Activated T-cell treated with anti-CD3 and anti-CD28 coated beads for 4 hours (primary cell): Measurements from ENCODE around the gene SPATS2.
"Not testable (repeated sequence)": the region's sequence is repeated elsewhere in the genome, so short reads cannot be mapped to it uniquely, and the experiment has no call there.

Source experiments
- DNase-seq: peaks from one replicate; pipeline ENCODE4 v3.0.0-alpha.2; 2020

The SPATS2 gene

GRCh38 chr12:49478949-49479664 is 111.8 kb downstream of the SPATS2 start:
- DNase-seq, result no peak

GRCh38 chr12:49482095-49483051 is 115.1 kb downstream of the SPATS2 start:
- no peak for DNase-seq

- DNase-seq, result no peak
Measured at GRCh38 chr12:49483619-49484018, 116.4 kb downstream of the SPATS2 start.

GRCh38 chr12:49487605-49488004 is 120.3 kb downstream of the SPATS2 start:
- no peak for DNase-seq

GRCh38 chr12:49489154-49489553 is 121.9 kb downstream of the SPATS2 start:
- no peak for DNase-seq

- DNase-seq, result no peak
Measured at GRCh38 chr12:49489720-49490119, 122.5 kb downstream of the SPATS2 start.

- DNase-seq, result no peak
Measured at GRCh38 chr12:49491823-49492222, 124.6 kb downstream of the SPATS2 start.

- no peak for DNase-seq
Measured at GRCh38 chr12:49493900-49494299, 126.6 kb downstream of the SPATS2 start.

GRCh38 chr12:49496417-49497360 is 129.4 kb downstream of the SPATS2 start:
- no peak for DNase-seq

GRCh38 chr12:49501895-49502294 is 134.6 kb downstream of the SPATS2 start:
- no peak for DNase-seq

GRCh38 chr12:49502590-49502989 is 135.3 kb downstream of the SPATS2 start:
- no peak for DNase-seq

- DNase-seq, result no peak
Measured at GRCh38 chr12:49503674-49504180, 136.5 kb downstream of the SPATS2 start.

GRCh38 chr12:49505672-49506071 is 138.4 kb downstream of the SPATS2 start:
- no peak for DNase-seq

- no peak for DNase-seq
Measured at GRCh38 chr12:49507139-49507538, 139.9 kb downstream of the SPATS2 start.

GRCh38 chr12:49509681-49510080 is 142.4 kb downstream of the SPATS2 start:
- DNase-seq, result not testable (repeated sequence)

- no peak for DNase-seq
Measured at GRCh38 chr12:49511410-49511809, 144.1 kb downstream of the SPATS2 start.

GRCh38 chr12:49512546-49512945 is 145.3 kb downstream of the SPATS2 start:
- DNase-seq, result no peak

- no peak for DNase-seq
Measured at GRCh38 chr12:49515266-49515665, 148.0 kb downstream of the SPATS2 start.

GRCh38 chr12:49518914-49519573 is 151.8 kb downstream of the SPATS2 start:
- no peak for DNase-seq

- no peak for DNase-seq
Measured at GRCh38 chr12:49519574-49519936, 152.3 kb downstream of the SPATS2 start.

GRCh38 chr12:49521389-49521788 is 154.1 kb downstream of the SPATS2 start:
- DNase-seq, result no peak

- no peak for DNase-seq
Measured at GRCh38 chr12:49524660-49525324, 157.5 kb downstream of the SPATS2 start.
